OCI-M2 (cell line): Measurements from ENCODE around the gene CPSF3.

Experiments used
- DNase-seq: peaks from one replicate; lab custom pipeline; 2025; ENCODE audit not compliant: unreplicated experiment; lab: John Stamatoyannopoulos, UW

Gene CPSF3

DNA sequence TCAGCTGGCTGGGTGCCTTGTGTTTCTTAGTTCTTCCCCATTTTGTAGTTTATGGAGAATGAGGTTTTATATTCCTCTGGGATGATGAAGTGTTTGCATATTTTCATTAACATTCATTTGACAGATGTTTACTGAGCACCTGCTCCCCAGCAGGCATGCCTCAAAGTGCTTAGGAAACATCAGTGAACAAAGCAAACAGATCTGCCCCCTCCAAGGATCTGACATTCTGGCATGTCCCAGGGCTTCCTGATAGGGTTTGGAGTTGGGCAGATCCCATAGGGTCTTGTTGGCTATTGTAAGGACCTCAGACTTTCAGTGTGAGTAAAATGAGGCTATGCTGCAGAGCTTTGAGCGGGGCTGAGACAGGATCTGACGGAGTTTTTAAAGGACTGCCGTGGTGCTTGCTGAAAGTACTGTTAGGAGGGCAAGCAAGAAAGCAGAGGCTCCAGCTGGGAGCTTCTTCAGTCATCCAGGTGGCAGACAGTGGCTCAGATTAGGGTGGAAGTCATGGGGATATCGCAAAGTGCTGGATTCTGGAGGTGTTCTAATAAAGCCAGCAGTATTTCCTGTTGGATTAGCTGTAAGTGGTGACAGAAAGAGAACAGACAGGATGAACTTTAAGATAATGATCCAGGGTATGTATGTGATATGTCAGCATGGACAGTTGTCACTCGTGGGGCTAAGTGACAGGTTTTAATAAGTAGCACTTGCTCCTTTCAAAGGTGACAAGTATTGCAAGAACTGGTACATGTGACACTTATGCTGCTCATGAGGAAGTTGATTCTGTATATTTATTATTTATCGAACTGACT is 39.6 kb downstream of the CPSF3 start:
- DNase-seq: no peak

DNA sequence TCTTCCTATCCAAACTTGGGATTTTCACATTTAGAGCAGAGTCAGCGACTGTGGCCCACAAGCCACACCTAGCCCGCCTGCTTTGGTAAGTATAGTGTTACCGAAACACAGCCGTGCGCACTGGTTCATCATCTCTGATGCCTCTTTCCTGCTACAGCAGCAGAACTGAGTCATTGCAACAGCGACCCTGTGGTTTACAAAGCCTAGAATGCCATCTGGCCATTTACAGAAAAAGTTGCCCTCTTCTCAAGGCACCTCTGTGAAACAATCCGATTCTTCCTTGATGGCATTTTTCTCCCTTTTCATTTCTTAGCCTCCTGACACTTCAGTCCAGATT is 40.2 kb downstream of the CPSF3 start:
- DNase-seq: no peak

DNA sequence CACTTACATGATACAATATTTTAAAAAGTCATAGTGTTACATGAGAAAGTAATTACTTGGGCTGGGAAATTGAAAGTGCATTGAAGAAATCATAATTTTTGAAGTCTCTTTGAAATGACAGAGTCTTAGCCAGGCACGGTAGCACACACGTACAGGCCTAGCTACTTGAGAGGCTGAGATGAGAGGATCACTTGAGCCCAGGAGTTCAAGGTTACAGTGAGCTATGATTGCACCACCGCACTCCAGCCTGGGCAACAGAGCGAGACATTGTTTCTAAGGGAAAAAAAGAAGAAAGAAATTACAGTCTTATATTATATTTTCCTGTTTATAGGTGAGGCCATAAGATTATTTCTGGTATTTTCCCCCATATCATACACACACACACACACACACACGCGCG is 41.7 kb downstream of the CPSF3 start:
- DNase-seq: no peak

DNA sequence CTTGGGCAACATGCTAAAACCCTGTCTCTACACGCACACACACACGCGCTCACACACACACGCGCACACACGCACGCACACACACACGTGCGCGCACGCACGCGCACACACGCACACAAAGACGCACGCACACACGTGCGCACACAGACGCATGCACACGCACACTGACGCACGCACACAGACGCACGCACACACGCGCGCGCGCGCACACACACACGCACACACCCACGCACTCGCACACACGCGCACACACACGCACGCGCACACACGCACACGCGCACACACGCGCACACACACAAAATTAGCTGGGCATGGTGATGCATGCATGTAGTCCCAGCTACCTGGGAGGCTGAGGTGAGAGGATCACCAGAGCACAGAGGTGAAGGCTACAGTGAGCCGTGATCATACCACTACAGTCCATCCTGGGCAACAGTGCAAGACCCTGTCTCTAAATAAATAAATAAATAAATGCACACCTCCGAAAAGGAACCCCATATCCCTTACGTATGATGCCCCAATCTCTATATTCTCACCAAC is 42.8 kb downstream of the CPSF3 start:
- no peak for DNase-seq

DNA sequence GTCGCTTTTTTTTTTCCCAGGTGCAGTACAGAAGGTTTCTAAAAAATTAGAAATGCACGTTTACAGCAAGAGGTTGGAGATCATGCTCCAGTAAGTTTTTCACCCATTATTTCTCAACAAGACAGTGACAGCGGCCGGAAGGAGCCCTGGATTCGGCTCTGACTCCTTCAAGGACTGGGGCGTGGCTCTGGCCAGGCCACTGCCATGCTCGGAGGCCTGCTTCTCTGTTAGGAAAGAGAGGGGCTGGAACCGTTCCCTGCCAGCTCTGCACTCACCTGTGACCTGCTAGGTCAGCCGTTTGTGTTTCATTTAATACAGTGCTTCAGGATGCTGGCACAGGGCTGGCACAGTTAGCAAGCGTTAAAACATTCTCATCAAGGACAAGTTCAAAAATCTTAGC is 44.2 kb downstream of the CPSF3 start:
- DNase-seq: no peak

DNA sequence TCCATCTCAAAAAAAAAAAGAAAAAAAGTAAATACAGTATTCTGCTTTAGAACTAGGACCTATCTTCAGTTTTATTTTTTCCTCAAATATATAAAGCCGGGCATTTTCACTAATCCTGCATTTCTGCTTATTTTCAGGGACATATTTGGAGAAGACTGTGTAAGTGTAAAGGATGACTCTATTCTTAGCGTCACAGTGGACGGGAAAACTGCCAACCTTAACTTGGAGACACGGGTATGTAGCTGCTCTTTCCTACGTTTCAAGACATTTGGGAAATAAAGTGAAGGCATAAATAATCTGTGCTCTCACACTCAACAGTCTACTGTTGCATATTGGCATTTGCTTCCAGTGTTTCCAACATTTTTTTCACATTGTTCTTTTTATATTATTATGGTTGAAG is 47.8 kb downstream of the CPSF3 start:
- no peak for DNase-seq

DNA sequence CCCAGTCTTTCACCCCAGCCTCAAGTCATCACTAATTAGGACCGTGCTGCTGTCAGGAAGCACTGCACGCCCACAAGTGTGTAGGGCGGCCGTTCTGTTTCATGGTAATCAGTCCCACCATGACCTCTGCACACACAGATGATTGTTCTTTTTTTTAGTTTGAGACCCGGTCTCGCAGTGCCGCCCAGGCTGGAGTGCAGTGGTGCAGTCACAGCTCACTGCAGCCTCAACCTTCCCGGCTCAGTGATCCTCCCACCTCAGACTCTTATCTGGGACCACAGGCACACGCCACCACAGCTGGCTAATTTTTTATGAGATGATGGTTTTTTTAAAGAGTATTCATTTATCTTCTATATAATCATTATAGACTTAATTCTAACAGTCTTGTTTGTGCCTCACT is 49.1 kb downstream of the CPSF3 start:
- DNase-seq: no peak

DNA sequence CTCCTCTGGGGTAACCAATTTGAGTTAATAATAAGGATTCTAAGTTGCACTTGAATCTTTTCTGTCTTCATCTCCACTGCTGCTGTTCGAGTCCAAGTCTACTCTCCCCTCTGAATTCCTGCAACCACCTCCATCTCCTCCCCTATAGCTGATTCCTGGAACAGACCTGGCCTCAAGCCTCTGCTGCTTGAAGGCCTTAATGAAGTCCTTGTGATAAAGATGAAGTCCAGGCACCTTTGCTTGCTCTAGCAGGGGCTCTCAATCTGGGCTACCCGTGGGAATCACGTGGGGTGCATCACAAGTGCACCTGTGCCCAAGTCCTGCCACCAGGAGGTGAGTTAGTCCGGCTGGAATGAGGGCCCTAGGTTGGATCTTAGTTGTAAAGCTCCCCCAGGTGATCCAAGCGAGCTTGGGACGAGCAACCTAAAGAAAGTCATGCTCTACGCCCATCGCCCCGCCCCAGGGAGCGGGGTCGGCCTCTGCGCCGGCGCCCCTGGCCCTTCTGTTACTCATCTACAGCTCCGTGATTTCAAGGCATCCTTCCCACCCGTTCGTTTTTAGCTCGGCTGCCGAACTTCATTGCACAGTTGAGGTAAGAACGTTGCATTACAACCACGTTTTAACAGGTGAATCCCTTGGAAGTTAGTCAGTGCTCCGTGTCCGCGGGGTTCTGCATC is 50.0 kb downstream of the CPSF3 start:
- no peak for DNase-seq

DNA sequence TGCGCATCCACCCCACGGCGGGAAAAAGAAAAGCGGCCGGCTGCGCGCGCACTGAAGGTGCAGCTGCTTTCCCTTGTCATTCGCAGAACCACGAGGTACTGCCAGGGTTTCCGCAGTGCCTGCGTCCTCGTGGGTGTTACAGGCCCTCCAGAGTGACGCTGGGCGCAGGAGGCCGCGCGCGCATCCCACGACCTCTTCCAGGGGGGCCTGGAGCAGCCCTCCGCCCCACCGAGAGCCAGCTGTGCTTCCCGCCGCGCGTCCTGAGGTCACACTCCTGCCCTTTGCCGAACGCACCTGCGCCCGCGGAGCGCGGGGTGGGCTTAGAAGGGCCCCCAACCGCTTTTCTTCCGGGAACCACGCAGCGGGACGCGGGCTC is 50.5 kb downstream of the CPSF3 start:
- no peak for DNase-seq

DNA sequence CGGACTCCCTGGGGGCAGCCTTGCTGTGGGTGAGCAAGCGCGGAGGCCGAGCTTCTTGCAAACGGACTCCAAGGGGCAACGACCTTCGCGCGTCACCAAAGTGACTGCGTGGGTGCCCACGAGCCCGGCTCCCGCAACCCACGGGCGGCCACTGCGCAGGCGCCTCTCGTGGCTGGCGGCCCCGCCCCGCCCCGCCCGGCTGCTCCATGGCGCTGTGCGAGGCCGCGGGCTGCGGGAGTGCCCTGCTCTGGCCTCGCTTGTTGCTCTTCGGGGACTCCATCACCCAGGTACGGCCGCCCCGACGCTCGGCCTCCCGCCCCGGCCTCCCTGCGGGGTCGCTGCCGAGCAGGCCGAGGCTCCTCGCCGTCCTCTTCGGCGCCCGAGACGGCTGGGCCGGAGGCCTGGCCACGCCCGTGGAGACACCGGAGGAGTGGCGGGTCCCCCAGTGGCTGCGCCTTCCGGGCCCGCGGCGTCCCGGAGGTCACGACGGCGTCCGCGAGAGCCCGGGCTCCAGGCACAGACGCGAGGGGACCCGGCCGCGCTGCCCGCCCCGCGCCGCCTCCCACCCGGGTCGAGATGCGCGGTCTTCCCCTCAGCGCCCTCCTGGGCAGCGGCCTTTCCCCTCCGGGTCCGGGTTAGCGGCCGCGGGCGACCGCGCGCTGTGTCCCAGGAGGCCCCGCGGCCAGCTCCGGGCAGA is 51.1 kb downstream of the CPSF3 start, which contains the start of gene IAH1:
IAH1 (plus strand) TSS at position 191 of the 697 bp plus-strand sequence; CDS start at position 207, 16 bp downstream.
- DNase-seq: no peak

DNA sequence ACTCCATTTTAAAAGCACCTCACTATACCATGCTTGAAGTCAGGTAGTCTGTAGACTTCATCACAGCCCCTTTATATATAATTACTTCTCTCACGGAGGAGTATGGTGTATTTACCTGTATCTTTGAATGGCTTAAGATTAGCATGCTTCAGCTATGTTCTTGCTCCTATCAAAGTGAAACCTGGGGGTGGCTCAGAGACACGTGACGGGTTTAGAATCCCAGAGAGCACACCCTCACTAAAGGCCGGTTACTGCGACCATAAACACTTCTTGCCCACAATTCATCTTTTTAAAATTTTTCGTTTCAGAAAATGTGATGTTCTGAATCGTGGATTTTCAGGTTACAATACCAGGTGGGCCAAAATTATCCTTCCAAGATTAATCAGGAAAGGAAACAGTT is 54.5 kb downstream of the CPSF3 start:
- no peak for DNase-seq

DNA sequence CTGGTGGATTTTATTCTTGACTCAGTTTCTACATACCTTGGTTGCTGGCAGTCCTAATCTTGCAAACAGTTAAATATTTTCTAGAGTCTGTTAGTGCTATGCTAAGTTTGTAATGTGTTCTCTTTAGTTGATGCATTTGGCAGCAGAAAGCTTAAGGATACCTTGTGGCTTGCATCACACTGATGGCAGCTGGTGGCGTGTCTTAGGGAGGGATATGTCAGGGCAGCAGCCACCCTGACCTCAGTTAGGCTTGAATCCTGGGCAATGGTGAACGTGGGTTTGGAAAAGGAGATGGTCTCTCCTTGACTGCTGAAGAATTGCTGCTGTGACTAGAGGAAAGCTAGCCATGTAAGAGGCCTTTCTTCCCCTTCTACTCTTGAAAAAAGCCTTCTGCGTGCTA is 55.1 kb downstream of the CPSF3 start:
- no peak for DNase-seq

DNA sequence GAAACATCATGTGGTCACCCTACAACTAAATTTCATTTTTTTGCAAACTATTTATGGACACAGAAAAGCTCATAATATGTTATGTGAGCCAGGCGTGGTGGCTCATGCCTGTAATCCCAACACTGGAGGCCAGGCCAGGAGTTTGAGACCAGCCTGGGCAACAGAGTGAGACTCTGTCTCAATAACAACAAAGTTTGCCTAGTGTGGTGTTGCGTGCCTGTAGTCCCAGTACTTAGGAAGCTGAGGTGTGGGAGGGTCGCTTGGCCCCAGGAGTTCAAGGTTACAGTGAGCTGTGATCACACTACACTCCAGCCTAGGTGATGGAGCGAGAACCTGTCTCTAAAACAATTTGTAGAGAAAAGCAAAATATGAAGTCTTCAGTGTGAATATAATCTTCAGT is 56.7 kb downstream of the CPSF3 start:
- no peak for DNase-seq

DNA sequence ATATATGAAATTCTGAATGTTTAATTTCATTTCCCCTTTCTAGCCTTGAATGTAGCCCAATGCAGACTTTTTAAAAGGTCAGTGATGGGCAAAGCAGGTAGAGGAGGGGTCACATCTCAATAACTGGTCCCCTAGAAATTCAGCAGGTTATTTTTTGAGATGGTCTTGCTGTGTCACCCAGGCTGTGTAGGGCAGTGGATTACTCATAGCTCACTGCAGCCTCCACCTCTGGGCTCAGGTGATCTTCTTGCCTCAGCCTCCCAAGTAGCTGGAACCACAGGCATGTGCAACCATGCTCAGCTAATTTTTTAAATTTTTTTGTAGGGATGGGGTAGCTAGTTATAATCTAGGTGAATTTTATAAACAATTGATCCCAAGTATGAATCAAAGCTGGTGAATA is 59.7 kb downstream of the CPSF3 start:
- DNase-seq: no peak

DNA sequence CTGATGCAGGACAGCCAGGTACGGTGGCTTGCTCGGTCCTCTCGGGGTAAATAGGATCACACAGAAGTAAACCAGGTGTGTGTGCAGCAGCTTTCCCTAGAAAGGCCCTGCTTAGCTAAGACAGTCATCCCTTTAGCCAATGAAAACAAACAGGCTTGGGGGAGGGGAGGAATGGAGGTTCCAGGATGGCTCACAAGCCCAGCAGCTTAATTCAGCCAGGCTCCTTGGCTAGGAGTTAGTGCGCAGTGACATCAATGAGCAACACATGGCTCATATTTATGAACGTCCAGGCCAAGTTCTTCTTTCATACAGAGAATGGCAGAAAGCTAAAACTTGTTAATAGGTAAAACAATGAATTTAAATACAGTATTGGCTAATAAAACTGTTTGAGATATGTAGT is 61.1 kb downstream of the CPSF3 start:
- DNase-seq: no peak

DNA sequence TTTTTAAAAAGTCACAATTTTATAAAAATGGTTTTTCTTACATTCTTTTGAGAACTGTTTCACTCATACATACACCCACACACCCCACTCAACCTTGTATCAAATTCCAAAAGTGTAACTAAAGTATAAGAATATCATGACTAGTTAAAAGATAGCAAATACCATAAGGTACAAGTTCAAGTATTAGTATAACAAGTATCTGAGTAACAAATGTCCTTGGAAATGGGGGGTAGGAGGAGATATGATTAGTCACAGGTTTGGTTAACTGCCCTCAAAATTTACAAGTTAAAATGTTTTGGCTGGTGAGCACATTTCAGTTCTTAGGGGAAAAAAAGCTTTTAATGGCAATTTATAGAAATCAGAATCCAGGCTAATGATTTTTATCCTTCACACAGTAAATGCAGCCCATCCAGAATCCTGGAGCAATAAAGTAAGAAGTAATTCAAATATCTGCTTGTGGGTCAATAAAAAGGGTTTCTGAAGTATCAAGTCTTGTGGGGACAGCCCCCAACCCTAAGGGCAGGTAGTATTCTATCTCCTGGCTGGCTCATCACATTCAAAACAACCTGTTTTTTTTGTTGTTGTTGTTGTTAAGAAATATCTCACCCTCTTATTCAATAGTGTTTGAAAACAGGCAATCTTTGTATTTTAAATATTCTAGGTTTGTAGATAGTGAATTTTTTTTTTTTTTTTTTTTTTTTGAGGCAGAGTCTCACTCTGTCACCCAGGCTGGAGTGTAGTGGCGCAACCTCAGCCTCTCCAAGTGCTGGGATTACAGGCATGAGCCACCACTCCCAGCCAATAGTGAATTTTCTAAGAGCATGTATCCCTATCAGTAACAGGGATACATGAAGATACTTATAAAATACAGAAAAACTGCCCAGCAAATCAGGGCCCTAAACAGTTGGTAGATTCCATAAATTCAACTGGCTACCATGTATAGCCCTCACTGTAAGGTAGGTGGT is 65.4 kb downstream of the CPSF3 start:
- DNase-seq: no peak

DNA sequence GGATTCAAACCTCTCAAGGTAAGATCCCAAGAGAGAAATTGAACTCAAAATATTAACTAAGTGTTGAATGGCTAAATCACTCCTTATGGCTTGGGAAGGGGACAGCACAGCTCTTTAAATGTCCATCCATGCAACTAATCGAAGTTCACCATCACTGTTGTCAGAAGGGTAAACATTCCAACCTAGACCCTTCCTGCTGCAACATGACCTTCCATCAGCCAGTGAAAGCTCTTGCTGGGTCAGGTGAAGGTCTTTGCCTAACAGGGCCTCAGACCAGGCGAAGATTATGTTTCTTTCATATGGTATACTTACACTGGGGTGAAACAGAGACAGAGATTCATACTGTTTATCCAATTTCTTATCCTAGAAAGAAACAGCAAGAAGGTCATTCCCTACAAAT is 67.3 kb downstream of the CPSF3 start:
- DNase-seq: no peak

DNA sequence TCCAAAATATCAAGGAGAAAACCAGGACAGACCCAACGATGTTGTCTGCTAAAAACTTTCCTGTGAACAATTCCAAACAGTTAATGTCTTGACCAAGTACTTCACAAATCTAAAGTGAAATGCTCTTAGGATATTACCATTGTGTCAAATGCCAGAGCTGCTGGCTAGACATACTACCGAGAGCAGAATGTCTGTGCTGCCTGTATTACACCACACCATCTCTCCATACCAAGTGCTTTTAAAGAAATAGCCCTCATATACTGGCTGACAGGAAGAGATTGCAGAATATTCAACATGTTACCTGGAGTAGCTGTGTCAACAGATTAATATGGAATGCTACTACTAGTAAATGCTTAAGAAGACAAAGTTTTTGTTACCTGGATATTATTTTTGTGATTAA is 69.5 kb downstream of the CPSF3 start:
- no peak for DNase-seq

DNA sequence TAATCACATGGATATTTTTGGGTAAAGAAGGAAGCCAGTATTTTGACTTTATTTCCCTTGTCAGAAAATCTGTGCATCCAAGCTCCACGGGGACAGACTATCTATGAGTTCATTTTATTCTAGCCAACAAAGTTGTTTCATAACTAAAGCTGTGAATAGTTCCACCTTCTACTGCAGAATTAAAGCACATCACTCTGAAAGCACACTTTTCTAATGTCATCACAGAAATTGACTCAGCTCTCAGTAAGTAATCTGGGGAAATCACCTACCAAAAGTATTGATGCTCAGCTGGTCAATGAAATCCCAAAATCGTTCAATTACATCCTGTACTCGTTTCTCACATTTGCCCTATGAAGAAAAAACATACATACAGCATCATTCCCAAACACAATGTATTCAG is 70.0 kb downstream of the CPSF3 start:
- no peak for DNase-seq

DNA sequence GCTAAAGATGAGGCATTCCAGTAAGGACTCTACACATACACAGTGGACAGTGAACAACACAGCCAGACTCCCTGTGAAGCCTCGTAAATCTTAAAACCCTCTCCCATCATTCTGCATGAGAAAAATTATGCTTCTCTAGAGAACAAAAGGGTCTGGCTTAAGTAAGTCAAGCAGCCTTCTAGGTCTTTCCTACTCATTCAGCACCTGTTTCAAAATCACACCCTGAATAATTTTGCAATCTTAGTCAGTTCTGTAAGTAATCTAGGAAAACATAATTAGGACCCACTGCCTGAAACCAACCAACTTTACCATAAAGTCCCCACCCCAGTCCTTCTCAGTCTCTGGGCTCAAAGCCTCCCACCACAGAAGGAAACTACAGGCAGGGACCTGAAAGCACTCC is 70.6 kb downstream of the CPSF3 start:
- DNase-seq: no peak

DNA sequence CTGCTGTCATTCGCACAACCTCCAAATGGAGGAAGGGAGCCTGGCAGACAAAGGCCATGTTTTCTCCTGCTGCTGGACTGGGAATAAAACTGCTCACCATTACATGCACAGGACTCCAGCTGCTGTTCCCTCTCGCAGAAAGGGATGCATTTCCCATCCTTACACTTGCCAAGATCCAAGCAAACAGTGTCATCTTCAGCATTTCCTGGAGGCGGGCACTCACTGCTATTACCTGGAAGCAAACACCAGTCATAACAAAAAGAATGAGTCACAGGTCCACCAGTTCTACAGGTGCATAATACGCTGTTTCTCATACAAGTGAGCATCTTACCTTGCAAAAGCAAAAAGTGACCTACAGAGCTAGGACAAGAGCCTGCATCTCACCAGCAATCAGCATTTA is 73.6 kb downstream of the CPSF3 start:
- DNase-seq: no peak
